ENCODE measurements around the gene HNF1B.

HNF1B gene

DNA sequence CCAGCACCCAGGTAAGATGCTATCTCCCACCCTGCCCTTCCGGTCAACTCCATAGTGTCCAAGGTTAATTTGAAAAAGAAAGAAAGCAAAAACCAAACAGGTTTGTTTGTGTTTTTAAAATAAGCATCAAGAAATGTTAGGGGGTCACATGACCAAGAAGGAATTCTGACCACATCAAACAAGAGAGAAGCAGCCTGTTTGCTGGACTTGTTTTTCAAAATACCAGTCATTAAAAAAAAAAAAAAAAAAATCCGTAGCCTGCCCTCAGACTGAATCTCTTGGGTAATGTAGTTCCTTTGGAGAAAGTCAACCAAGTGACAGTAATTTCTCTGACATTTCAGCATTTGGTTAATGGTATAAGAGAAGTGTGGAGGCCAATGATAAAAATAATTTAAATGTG, 38.4 kb downstream of the HNF1B start:
- Histone ChIP-seq H3K4me1 (no peaks in the 10 kb centered on the region), H3K4me2 (ENCODE audit: low read length) (no peak overlapping the region), H3K9me3 (ENCODE audit: control insufficient read depth, low read length) (no peaks in the 10 kb centered on the region), H3K4me3 (ENCODE audit: low read depth, low read length) (no peak overlapping the region), H3K27me3 (ENCODE audit: control insufficient read depth, insufficient read depth, low read length) (no peaks in the 10 kb centered on the region), H3K27ac (no peak overlapping the region), H3K79me2 (no peaks in the 10 kb centered on the region), H3K9ac (no peak overlapping the region), H3K36me3 (ENCODE audit: control insufficient read depth, insufficient read depth, low read length) (no peaks in the 10 kb centered on the region), H2AFZ (no peak overlapping the region)
- TF ChIP-seq, protein P1, sequence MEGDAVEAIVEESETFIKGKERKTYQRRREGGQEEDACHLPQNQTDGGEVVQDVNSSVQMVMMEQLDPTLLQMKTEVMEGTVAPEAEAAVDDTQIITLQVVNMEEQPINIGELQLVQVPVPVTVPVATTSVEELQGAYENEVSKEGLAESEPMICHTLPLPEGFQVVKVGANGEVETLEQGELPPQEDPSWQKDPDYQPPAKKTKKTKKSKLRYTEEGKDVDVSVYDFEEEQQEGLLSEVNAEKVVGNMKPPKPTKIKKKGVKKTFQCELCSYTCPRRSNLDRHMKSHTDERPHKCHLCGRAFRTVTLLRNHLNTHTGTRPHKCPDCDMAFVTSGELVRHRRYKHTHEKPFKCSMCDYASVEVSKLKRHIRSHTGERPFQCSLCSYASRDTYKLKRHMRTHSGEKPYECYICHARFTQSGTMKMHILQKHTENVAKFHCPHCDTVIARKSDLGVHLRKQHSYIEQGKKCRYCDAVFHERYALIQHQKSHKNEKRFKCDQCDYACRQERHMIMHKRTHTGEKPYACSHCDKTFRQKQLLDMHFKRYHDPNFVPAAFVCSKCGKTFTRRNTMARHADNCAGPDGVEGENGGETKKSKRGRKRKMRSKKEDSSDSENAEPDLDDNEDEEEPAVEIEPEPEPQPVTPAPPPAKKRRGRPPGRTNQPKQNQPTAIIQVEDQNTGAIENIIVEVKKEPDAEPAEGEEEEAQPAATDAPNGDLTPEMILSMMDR (IDR thresholded peaks at IDR 0.05) = no peak

DNA sequence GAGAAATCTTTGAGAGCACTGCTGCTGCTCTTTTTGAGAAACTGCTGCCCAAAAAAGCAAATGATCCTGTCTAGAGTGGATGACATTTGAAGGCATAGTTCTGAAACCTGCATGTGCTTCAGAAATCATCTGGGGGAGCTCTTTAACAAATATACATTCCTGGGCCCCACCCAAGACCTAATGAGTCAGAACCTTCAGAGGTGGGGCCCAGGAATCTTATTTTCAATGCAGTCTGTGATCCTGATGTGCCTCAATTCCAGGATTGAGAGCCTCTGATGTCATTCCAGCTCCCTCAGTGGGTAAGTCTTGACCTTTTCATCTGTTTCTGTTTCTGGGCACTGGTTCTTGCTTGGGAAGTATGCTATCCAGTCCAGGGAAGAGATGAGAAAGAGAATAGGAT, 42.3 kb downstream of the HNF1B start:
- no peak overlapping the region for H3K4me2 ChIP-seq (ENCODE audit: low read length)
- no peak overlapping the region for H2AFZ ChIP-seq
- H3K79me2 ChIP-seq = no peaks in the 10 kb centered on the region
- no peaks in the 10 kb centered on the region for H3K36me3 ChIP-seq (ENCODE audit: control insufficient read depth, insufficient read depth, low read length)
- H3K27ac ChIP-seq = no peak overlapping the region
- no peak overlapping the region for H3K4me3 ChIP-seq (ENCODE audit: low read depth, low read length)
- no peak overlapping the region for H3K9ac ChIP-seq
- TF ChIP-seq, protein P1 (IDR thresholded peaks at IDR 0.05) = no peak
- H3K4me1 ChIP-seq = no peaks in the 10 kb centered on the region
- H3K27me3 ChIP-seq (ENCODE audit: control insufficient read depth, insufficient read depth, low read length) = no peaks in the 10 kb centered on the region
- H3K9me3 ChIP-seq (ENCODE audit: control insufficient read depth, low read length) = no peaks in the 10 kb centered on the region

DNA sequence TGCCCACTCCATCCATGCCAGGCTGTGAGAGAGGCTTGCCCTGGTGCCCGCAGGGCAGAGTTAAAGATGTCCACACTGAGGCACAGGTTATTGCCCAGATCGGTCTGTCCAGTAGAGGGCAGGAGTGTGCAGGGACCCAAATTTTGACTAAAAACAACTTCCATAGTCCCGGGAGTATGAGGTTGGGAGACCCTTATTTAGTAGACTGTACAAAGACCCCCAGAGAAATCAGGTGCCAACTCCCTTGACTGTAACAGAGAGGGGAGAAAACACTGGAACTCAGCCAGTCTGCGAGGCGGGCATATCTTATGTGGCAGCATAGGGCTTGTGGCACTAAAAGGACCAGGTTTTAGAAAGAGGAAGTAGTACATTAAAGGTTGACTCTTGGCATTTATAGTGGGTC, 43.4 kb downstream of the HNF1B start:
- H3K4me2 ChIP-seq (ENCODE audit: low read length) = no peak overlapping the region
- no peaks in the 10 kb centered on the region for H3K27me3 ChIP-seq (ENCODE audit: control insufficient read depth, insufficient read depth, low read length)
- no peaks in the 10 kb centered on the region for H3K4me1 ChIP-seq
- H2AFZ ChIP-seq = no peak overlapping the region
- TF ChIP-seq, protein P1 (IDR thresholded peaks at IDR 0.05) = peak; percentile 46
- no peaks in the 10 kb centered on the region for H3K9me3 ChIP-seq (ENCODE audit: control insufficient read depth, low read length)
- H3K27ac ChIP-seq = no peak overlapping the region
- H3K79me2 ChIP-seq = no peaks in the 10 kb centered on the region
- no peak overlapping the region for H3K9ac ChIP-seq
- H3K4me3 ChIP-seq (ENCODE audit: low read depth, low read length) = no peak overlapping the region
- no peaks in the 10 kb centered on the region for H3K36me3 ChIP-seq (ENCODE audit: control insufficient read depth, insufficient read depth, low read length)

GRCh38 chr17:37700881-37701280, 44.0 kb downstream of the HNF1B start:
- Histone ChIP-seq H3K36me3 (ENCODE audit: control insufficient read depth, insufficient read depth, low read length) (no peaks in the 10 kb centered on the region), H3K4me3 (ENCODE audit: low read depth, low read length) (no peak overlapping the region), H3K9ac (no peak overlapping the region), H2AFZ (no peak overlapping the region), H3K4me1 (no peaks in the 10 kb centered on the region), H3K27ac (no peak overlapping the region), H3K4me2 (ENCODE audit: low read length) (no peak overlapping the region), H3K27me3 (ENCODE audit: control insufficient read depth, insufficient read depth, low read length) (no peaks in the 10 kb centered on the region), H3K79me2 (no peaks in the 10 kb centered on the region), H3K9me3 (ENCODE audit: control insufficient read depth, low read length) (no peaks in the 10 kb centered on the region)
- TF ChIP-seq, protein P1 (IDR thresholded peaks at IDR 0.05) = no peak

DNA sequence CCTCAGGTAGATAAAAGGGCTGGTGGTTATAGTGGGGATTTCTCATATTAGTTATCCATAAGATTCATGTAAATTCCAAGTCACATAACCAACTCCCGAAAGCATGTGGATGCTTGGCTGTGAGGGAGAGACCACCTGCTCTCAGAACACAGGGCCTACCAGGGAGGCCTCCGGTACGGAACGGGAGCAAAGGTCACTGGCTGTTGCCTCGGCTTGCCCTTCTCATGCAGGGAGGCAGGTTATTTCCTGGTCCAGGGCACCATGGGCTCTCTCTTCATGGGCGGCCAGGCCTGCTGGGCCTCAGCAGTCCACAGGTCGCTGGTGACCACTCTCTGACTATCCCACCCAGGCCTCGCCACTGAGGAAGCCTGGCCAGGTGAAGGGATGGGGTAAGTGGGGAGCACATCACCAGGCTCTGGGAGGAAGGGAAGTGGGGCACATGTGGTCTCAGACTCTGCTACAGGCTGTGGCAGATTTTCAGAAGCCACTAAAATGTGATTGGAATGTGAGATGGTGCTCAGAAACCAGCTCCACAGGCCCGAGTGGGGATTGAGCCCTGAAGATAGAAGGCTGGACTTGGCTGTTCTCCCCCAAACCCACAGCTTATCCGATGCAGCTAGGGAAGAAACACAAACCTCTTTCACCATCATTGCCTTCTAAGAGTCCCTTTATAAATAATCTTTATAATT, 45.4 kb downstream of the HNF1B start:
- Histone ChIP-seq H3K9me3 (ENCODE audit: control insufficient read depth, low read length) (no peaks in the 10 kb centered on the region), H3K27ac (no peak overlapping the region), H3K9ac (no peak overlapping the region)

More for the DNA sequence above, 45.4 kb downstream of the HNF1B start:
- Histone ChIP-seq H3K4me2 (ENCODE audit: low read length) (no peak overlapping the region), H3K4me1 (no peaks in the 10 kb centered on the region), H3K79me2 (no peaks in the 10 kb centered on the region), H3K27me3 (ENCODE audit: control insufficient read depth, insufficient read depth, low read length) (no peaks in the 10 kb centered on the region), H3K4me3 (ENCODE audit: low read depth, low read length) (no peak overlapping the region), H2AFZ (no peak overlapping the region), H3K36me3 (ENCODE audit: control insufficient read depth, insufficient read depth, low read length) (no peaks in the 10 kb centered on the region)
- TF ChIP-seq, protein P1 (IDR thresholded peaks at IDR 0.05) = no peak
